ENCODE results near the gene CEP135.
"Not testable (repeated sequence)": the region's sequence is repeated elsewhere in the genome, so short reads cannot be mapped to it uniquely, and the experiment has no call there.

The CEP135 gene

GRCh38 chr4:56055027-56055977, 106.6 kb downstream of the CEP135 start:
- Histone ChIP-seq H3K4me1 (ENCODE audit: control insufficient read depth, low read depth, low read length) (peaks cover 25% of the 10 kb centered on the region), H3K9me3 (ENCODE audit: control insufficient read depth, low read depth, low read length) (no peaks in the 10 kb centered on the region), H3K9ac (ENCODE audit: low read length) (no peak overlapping the region), H3K36me3 (ENCODE audit: control insufficient read depth, low read depth, low read length) (no peaks in the 10 kb centered on the region), H3K27me3 (ENCODE audit: control insufficient read depth, insufficient read depth, low read length) (no peaks in the 10 kb centered on the region), H3K27ac (ENCODE audit: low read length) (no peak overlapping the region), H3K4me3 (ENCODE audit: low read length) (no peak overlapping the region)

- Histone ChIP-seq H3K4me1 (ENCODE audit: control insufficient read depth, low read depth, low read length) (peaks cover 18% of the 10 kb centered on the region), H3K4me3 (ENCODE audit: low read length) (no peak overlapping the region)
Measured at GRCh38 chr4:56055991-56056390, 107.2 kb downstream of the CEP135 start.

GRCh38 chr4:56058555-56058954, 109.8 kb downstream of the CEP135 start:
- no peak overlapping the region for H3K9ac ChIP-seq (ENCODE audit: low read length)

More at GRCh38 chr4:56055991-56056390, 107.2 kb downstream of the CEP135 start:
- Histone ChIP-seq H3K9ac (ENCODE audit: low read length) (no peak overlapping the region), H3K9me3 (ENCODE audit: control insufficient read depth, low read depth, low read length) (no peaks in the 10 kb centered on the region), H3K27ac (ENCODE audit: low read length) (no peak overlapping the region), H3K27me3 (ENCODE audit: control insufficient read depth, insufficient read depth, low read length) (no peaks in the 10 kb centered on the region), H3K36me3 (ENCODE audit: control insufficient read depth, low read depth, low read length) (no peaks in the 10 kb centered on the region)

GRCh38 chr4:56060036-56060435, 111.3 kb downstream of the CEP135 start:
- Histone ChIP-seq H3K9ac (ENCODE audit: low read length) (no peak overlapping the region), H3K27ac (ENCODE audit: low read length) (no peak overlapping the region), H3K9me3 (ENCODE audit: control insufficient read depth, low read depth, low read length) (no peaks in the 10 kb centered on the region), H3K27me3 (ENCODE audit: control insufficient read depth, insufficient read depth, low read length) (no peaks in the 10 kb centered on the region), H3K4me1 (ENCODE audit: control insufficient read depth, low read depth, low read length) (peaks cover 4% of the 10 kb centered on the region), H3K4me3 (ENCODE audit: low read length) (no peak overlapping the region), H3K36me3 (ENCODE audit: control insufficient read depth, low read depth, low read length) (no peaks in the 10 kb centered on the region)

More at GRCh38 chr4:56058555-56058954, 109.8 kb downstream of the CEP135 start:
- no peak overlapping the region for H3K4me3 ChIP-seq (ENCODE audit: low read length)
- H3K9me3 ChIP-seq (ENCODE audit: control insufficient read depth, low read depth, low read length): no peaks in the 10 kb centered on the region
- peaks cover 8% of the 10 kb centered on the region for H3K4me1 ChIP-seq (ENCODE audit: control insufficient read depth, low read depth, low read length)
- H3K27ac ChIP-seq (ENCODE audit: low read length): no peak overlapping the region
- H3K27me3 ChIP-seq (ENCODE audit: control insufficient read depth, insufficient read depth, low read length): no peaks in the 10 kb centered on the region
- no peaks in the 10 kb centered on the region for H3K36me3 ChIP-seq (ENCODE audit: control insufficient read depth, low read depth, low read length)

- H3K9ac ChIP-seq (ENCODE audit: low read length): no peak overlapping the region
- no peaks in the 10 kb centered on the region for H3K4me1 ChIP-seq (ENCODE audit: control insufficient read depth, low read depth, low read length)
- no peaks in the 10 kb centered on the region for H3K27me3 ChIP-seq (ENCODE audit: control insufficient read depth, insufficient read depth, low read length)
- H3K4me3 ChIP-seq (ENCODE audit: low read length): no peak overlapping the region
- H3K27ac ChIP-seq (ENCODE audit: low read length): no peak overlapping the region
- no peaks in the 10 kb centered on the region for H3K9me3 ChIP-seq (ENCODE audit: control insufficient read depth, low read depth, low read length)
- no peaks in the 10 kb centered on the region for H3K36me3 ChIP-seq (ENCODE audit: control insufficient read depth, low read depth, low read length)
Measured at GRCh38 chr4:56062106-56062505, 113.4 kb downstream of the CEP135 start.

GRCh38 chr4:56062526-56063145, 113.9 kb downstream of the CEP135 start:
- Histone ChIP-seq H3K27ac (ENCODE audit: low read length) (no peak overlapping the region), H3K27me3 (ENCODE audit: control insufficient read depth, insufficient read depth, low read length) (no peaks in the 10 kb centered on the region), H3K4me3 (ENCODE audit: low read length) (no peak overlapping the region), H3K9ac (ENCODE audit: low read length) (no peak overlapping the region), H3K36me3 (ENCODE audit: control insufficient read depth, low read depth, low read length) (no peaks in the 10 kb centered on the region), H3K4me1 (ENCODE audit: control insufficient read depth, low read depth, low read length) (no peaks in the 10 kb centered on the region), H3K9me3 (ENCODE audit: control insufficient read depth, low read depth, low read length) (no peaks in the 10 kb centered on the region)

GRCh38 chr4:56066493-56066892, 117.7 kb downstream of the CEP135 start:
- H3K4me3 ChIP-seq (ENCODE audit: low read length): no peak overlapping the region

GRCh38 chr4:56067826-56068225, 119.1 kb downstream of the CEP135 start:
- Histone ChIP-seq H3K9me3 (ENCODE audit: control insufficient read depth, low read depth, low read length) (no peaks in the 10 kb centered on the region), H3K4me3 (ENCODE audit: low read length) (no peak overlapping the region), H3K4me1 (ENCODE audit: control insufficient read depth, low read depth, low read length) (no peaks in the 10 kb centered on the region), H3K9ac (ENCODE audit: low read length) (no peak overlapping the region), H3K36me3 (ENCODE audit: control insufficient read depth, low read depth, low read length) (no peaks in the 10 kb centered on the region), H3K27ac (ENCODE audit: low read length) (no peak overlapping the region), H3K27me3 (ENCODE audit: control insufficient read depth, insufficient read depth, low read length) (no peaks in the 10 kb centered on the region)

More at GRCh38 chr4:56066493-56066892, 117.7 kb downstream of the CEP135 start:
- Histone ChIP-seq H3K27me3 (ENCODE audit: control insufficient read depth, insufficient read depth, low read length) (no peaks in the 10 kb centered on the region), H3K36me3 (ENCODE audit: control insufficient read depth, low read depth, low read length) (no peaks in the 10 kb centered on the region), H3K27ac (ENCODE audit: low read length) (no peak overlapping the region), H3K4me1 (ENCODE audit: control insufficient read depth, low read depth, low read length) (no peaks in the 10 kb centered on the region), H3K9ac (ENCODE audit: low read length) (no peak overlapping the region), H3K9me3 (ENCODE audit: control insufficient read depth, low read depth, low read length) (no peaks in the 10 kb centered on the region)

- not testable (repeated sequence) for H3K9ac ChIP-seq (ENCODE audit: low read length); H3K4me3 ChIP-seq (ENCODE audit: low read length); H3K4me1 ChIP-seq (ENCODE audit: control insufficient read depth, low read depth, low read length); H3K27me3 ChIP-seq (ENCODE audit: control insufficient read depth, insufficient read depth, low read length); H3K36me3 ChIP-seq (ENCODE audit: control insufficient read depth, low read depth, low read length); H3K27ac ChIP-seq (ENCODE audit: low read length); H3K9me3 ChIP-seq (ENCODE audit: control insufficient read depth, low read depth, low read length)
Measured at GRCh38 chr4:56072730-56073129, 124.0 kb downstream of the CEP135 start.

- no peak overlapping the region for H3K9ac ChIP-seq (ENCODE audit: low read length)
- H3K27me3 ChIP-seq (ENCODE audit: control insufficient read depth, insufficient read depth, low read length): no peaks in the 10 kb centered on the region
- H3K4me1 ChIP-seq (ENCODE audit: control insufficient read depth, low read depth, low read length): no peaks in the 10 kb centered on the region
- no peak overlapping the region for H3K27ac ChIP-seq (ENCODE audit: low read length)
- peaks cover 4% of the 10 kb centered on the region for H3K9me3 ChIP-seq (ENCODE audit: control insufficient read depth, low read depth, low read length)
- no peak overlapping the region for H3K4me3 ChIP-seq (ENCODE audit: low read length)
- H3K36me3 ChIP-seq (ENCODE audit: control insufficient read depth, low read depth, low read length): no peaks in the 10 kb centered on the region
Measured at GRCh38 chr4:56077676-56078075, 128.9 kb downstream of the CEP135 start.

- Histone ChIP-seq H3K27me3 (ENCODE audit: control insufficient read depth, insufficient read depth, low read length) (no peaks in the 10 kb centered on the region), H3K9me3 (ENCODE audit: control insufficient read depth, low read depth, low read length) (peaks cover 4% of the 10 kb centered on the region), H3K9ac (ENCODE audit: low read length) (no peak overlapping the region), H3K27ac (ENCODE audit: low read length) (no peak overlapping the region), H3K4me3 (ENCODE audit: low read length) (no peak overlapping the region), H3K4me1 (ENCODE audit: control insufficient read depth, low read depth, low read length) (no peaks in the 10 kb centered on the region), H3K36me3 (ENCODE audit: control insufficient read depth, low read depth, low read length) (no peaks in the 10 kb centered on the region)
Measured at GRCh38 chr4:56078866-56079265, 130.1 kb downstream of the CEP135 start.
